Measurements from ENCODE around the gene SETD5. TPM values are rescaled to one million over a fixed set of nuclear protein-coding genes. Genes with fewer than 3 reads are reported as not detected.

The SETD5 gene
- total and polyA plus RNA-seq, 2 of the 8 experiments (the other 6 are each of a cell fraction or from before 2014, with no cell fraction given): 108 to 234 TPM

GRCh38 chr3:9386501-9387321, 10.7 kb upstream of the SETD5 start:
- Histone ChIP-seq H2AK5ac (ENCODE audit: low read depth, low read length) (no peak overlapping the region), H3K4me3 (ENCODE audit: extremely low read depth in 1 of 4, insufficient read depth in 2 of 4, low read depth in 3 of 4, low read length in 4 of 4) (no peak overlapping the region), H3K23ac (ENCODE audit: insufficient read length) (no peak overlapping the region), H3K27ac (ENCODE audit: low read depth, low read length) (no peak overlapping the region), H3K56ac (replicated peaks; ENCODE audit: insufficient read length, low read depth, low read length) (no peak overlapping the region), H3K4me1 (replicated peaks in 1 of 4; ENCODE audit: control insufficient read depth in 3 of 4, insufficient read depth in 4 of 4, low read length in 3 of 4) (no peaks in the 10 kb centered on the region), H2BK15ac (ENCODE audit: low read length) (no peak overlapping the region), H3K4ac (replicated peaks; ENCODE audit: insufficient read length, low read depth, low read length) (no peak overlapping the region), H2BK5ac (ENCODE audit: low read depth, low read length) (no peak overlapping the region), H3K14ac (ENCODE audit: insufficient read length) (no peak overlapping the region), H4K91ac (replicated peaks; ENCODE audit: insufficient read length, low read length) (no peak overlapping the region), H3K18ac (ENCODE audit: extremely low read depth, low read length) (no peak overlapping the region), H3K36me3 (ENCODE audit: control insufficient read depth in 2 of 4, insufficient read depth in 4 of 4, low read length in 3 of 4) (peaks cover 18 to 88% (median 70%) of the 10 kb centered on the region in 4 experiments; a peak in 7 of 8 replicates), H3K79me1 (ENCODE audit: low read depth, low read length) (no peaks in the 10 kb centered on the region), H4K5ac (ENCODE audit: insufficient read length, low read depth, low read length) (no peak overlapping the region), H3K79me2 (ENCODE audit: control insufficient read depth in 1 of 2, insufficient read depth in 2 of 2, low read length in 2 of 2) (peaks cover 6 to 33% of the 10 kb centered on the region in 2 experiments; a peak in 3 of 4 replicates), H4K20me1 (replicated peaks in 1 of 2; ENCODE audit: control insufficient read depth in 1 of 2, insufficient read depth in 2 of 2, low read length in 2 of 2) (peaks cover 3% of the 10 kb centered on the region in 2 experiments), H3K4me2 (ENCODE audit: insufficient read depth in 1 of 2, low read depth in 2 of 2, low read length in 2 of 2) (no peak overlapping the region), H3K9me3 (ENCODE audit: insufficient read depth in 2 of 2, low read depth in 1 of 2, low read length in 1 of 2) (no peaks in the 10 kb centered on the region), H2BK120ac (replicated peaks; ENCODE audit: low read depth, low read length) (no peak overlapping the region), H2AFZ (ENCODE audit: low read length) (no peak overlapping the region), H3K23me2 (ENCODE audit: low read depth, low read length) (no peaks in the 10 kb centered on the region; the same call in 1 of the 2 replicates), H2BK12ac (ENCODE audit: low read depth, low read length) (no peak overlapping the region), H2BK20ac (ENCODE audit: low read length) (no peak overlapping the region), H3K9ac (replicated peaks in 1 of 4; ENCODE audit: extremely low read depth in 1 of 4, low read depth in 3 of 4, low read length in 3 of 4) (no peak overlapping the region), H3K27me3 (replicated peaks in 1 of 4; ENCODE audit: control insufficient read depth in 3 of 4, extremely low read depth in 1 of 4, insufficient read depth in 3 of 4, low read length in 3 of 4) (no peaks in the 10 kb centered on the region), H4K8ac (ENCODE audit: extremely low read depth, insufficient read depth, low read length) (no peak overlapping the region)
- ChIA-PET CTCF (ENCODE audit: partially characterized antibody) (interaction anchor here (0.6 to 1.2 kb wide), 3 partner anchors 15 to 262 kb away, joined by 3 to 7 read pairs (median 3); no protein-coding TSS in a partner anchor), POLR2A (ENCODE audit: partially characterized antibody) (interaction anchor here (0.7 to 4.8 kb wide), 9 partner anchors 9 to 49 kb away, joined by 3 to 152 read pairs (median 6); partner anchors contain the start of genes SETD5 and THUMPD3)
- FAIRE-seq: no peak
- no peak for DNase-seq (ENCODE audit: low read depth in 1 of 2, low spot score in 2 of 2)
- 0% methylated on average over 1 of the region's 1 CpG; no CpG with 5 or more reads in 1 of the 2 experiments for WGBS, 2 experiments (ENCODE audit: extremely low coverage in 1 of 2, insufficient coverage in 1 of 2, insufficient read length in 1 of 2, insufficient replicate concordance in 2 of 2, low coverage in 1 of 2, low lambda C conversion rate in 2 of 2, missing lambda C conversion rate in 1 of 2)
- no peak for TF ChIP-seq GABPA (IDR thresholded peaks at IDR 0.05; ENCODE audit: borderline replicate concordance, insufficient read depth, low read length)
- peak in 1 of 2 experiments; percentile 54; a peak in 1 of 3 replicates for TF ChIP-seq POLR2A (IDR thresholded peaks at IDR 0.05; ENCODE audit: control extremely low read depth in 1 of 2, low read depth in 2 of 2, low read length in 2 of 2)
- no peak for TF ChIP-seq RAD21 (IDR thresholded peaks at IDR 0.05 in 1 of 2, conservative IDR thresholded peaks at IDR 0.05 in 1 of 2; ENCODE audit: low read depth in 2 of 2, low read length in 2 of 2)
- no peak for TF ChIP-seq KDM1A (IDR thresholded peaks at IDR 0.05; ENCODE audit: borderline replicate concordance, low read length)
- TF ChIP-seq HDAC2 (IDR thresholded peaks at IDR 0.05; ENCODE audit: borderline replicate concordance in 1 of 2, low read depth in 2 of 2, low read length in 2 of 2): no peak
- no peak for TF ChIP-seq KDM4A (IDR thresholded peaks at IDR 0.05; ENCODE audit: low read depth, low read length, severe bottlenecking)

All from H1 (cell line).